ENCODE measurements around the gene FRYL.

GRCh38 chr4:48554606-48555005 is 225.5 kb downstream of the FRYL start:
- TF ChIP-seq CTCF (IDR thresholded peaks at IDR 0.05), result no peak
- TF ChIP-seq POLR2A (IDR thresholded peaks at IDR 0.05), result no peak

Measured in right lobe of liver (tissue), 4 donors.